Psoas muscle (tissue), 8 donors: ENCODE results near the gene ZFP36. TPM values are rescaled to one million over a fixed set of nuclear protein-coding genes. Genes with fewer than 3 reads are reported as not detected.
A peak's percentile ranks its signal among the peaks of the same experiment; 100 is the strongest.
"Not testable (repeated sequence)": the region's sequence is repeated elsewhere in the genome, so short reads cannot be mapped to it uniquely, and the experiment has no call there.

Source experiments
- ATAC-seq, 4 donors: fragments of 200-7000 bp; cut with Tn5 transposase; one replicate each; pipeline ENCODE4 v1.9.1; 2020; ENCODE audit warnings: moderate library complexity in 3 of 4, mild to moderate bottlenecking in 2 of 4
- DNase-seq, 2 donors: peaks; one replicate each; pipeline ENCODE4 v3.0.0-alpha.2; 2020
- H3K27ac ChIP-seq: fragments of 200-600 bp; one replicate; pipeline ENCODE4 v1.8.0; 2022
- H3K27me3 ChIP-seq, 3 donors: fragments of 200-600 bp in 1 of 3; one replicate each; pipeline versions ENCODE4 v1.6.1 to v1.8.0; 2013 to 2022; ENCODE audit warnings: low read length in 2 of 3, mild to moderate bottlenecking in 2 of 3, moderate library complexity in 1 of 3; ENCODE audit not compliant: insufficient read depth in 3 of 3
- H3K36me3 ChIP-seq, 2 donors: fragments of 200-600 bp in 1 of 2; one replicate each; pipeline versions ENCODE4 v1.6.1 to v1.8.0; 2013 to 2022; ENCODE audit warnings: low read depth in 1 of 2, mild to moderate bottlenecking in 1 of 2, moderate library complexity in 1 of 2; ENCODE audit not compliant: insufficient read depth in 1 of 2
- H3K4me1 ChIP-seq: fragments of 200-600 bp; one replicate; pipeline ENCODE4 v1.8.0; 2022
- H3K4me3 ChIP-seq: fragments of 200-600 bp; one replicate; pipeline ENCODE4 v1.8.0; 2022; ENCODE audit warnings: mild to moderate bottlenecking
- H3K9me3 ChIP-seq: fragments of 200-600 bp; one replicate; pipeline ENCODE4 v1.8.0; 2022
- CTCF ChIP-seq: fragments of 200-600 bp; IDR thresholded peaks from one replicate; pipeline ENCODE4 v1.8.0; 2022; ENCODE audit warnings: antibody characterized with exemption
- WGBS, 3 donors: extraction: QIAGEN DNeasy Blood & Tissue Kit; methylation state at CpG; one replicate each; pipeline versions ENCODE4 v1.1.6 to v1.1.7; 2013; 5-methylcytosine and 5-hydroxymethylcytosine counted together
- intact Hi-C, 2 donors: fragments of 100-400 bp; cut with DNase I; formaldehyde crosslinking; loops; one replicate each; pipeline versions ENCODE4 v1.11.0 to v1.14.2; 2022
- polyA plus RNA-seq, 3 donors: library from polyadenylated mRNA; stranded (reverse); fragments of 200-250 nt; gene quantifications; one replicate each; pipeline ENCODE4 v1.2.3, GENCODE V29; 2013
- total RNA-seq, 4 donors: library from RNA; stranded (reverse); fragmentation: NEBNext Ultra II Directional in 2 of 4; extraction: Animal tissue kit (Norgen Biotek cat#: 25700) in 2 of 4; gene quantifications; one replicate each; pipeline versions ENCODE4 v1.2.1 to v1.2.4, GENCODE V29; 2021 to 2023
- donor health status: healthy with polysubstance abuse.
- donor health status: DM: no; HTN: no; CAD: no; lungs with moderate emphysema.
- donor health status: Bipolar disorder and iron deficiency.
- donor health status: healthy.
- donor health status: DM: yes; HTN: yes; CAD: no.
- donor health status: DM: no; HTN: no; CAD: no.
- donor health status: DM: no; HTN: no; CAD: no.
- donor health status: DM: yes; HTN: yes; CAD: no.

The ZFP36 gene
- total and polyA plus RNA-seq, 7 donors: 32.1 to 391 (median 128) TPM

GRCh38 chr19:39372047-39372802, 34.4 kb upstream of the ZFP36 start:
- intact Hi-C loops: no loop called here
- WGBS, 3 donors: 27 to 34% (median 28%) methylated on average over 8 of the region's 8 CpGs

GRCh38 chr19:39372941-39373340, 33.7 kb upstream of the ZFP36 start:
- Histone ChIP-seq H3K4me3 (peak overlapping the region; percentile 3), H3K36me3 (peaks cover 13 to 82% of the 10 kb centered on the region in 2 donors), H3K27ac (peak overlapping the region; percentile 83), H3K4me1 (peaks cover 21% of the 10 kb centered on the region), H3K9me3 (no peaks in the 10 kb centered on the region), H3K27me3 (no peaks in the 10 kb centered on the region)
- DNase-seq (no peak), ATAC-seq (peak in 3 of 4 donors; percentile 27 to 48 (median 29))
- no peak for TF ChIP-seq CTCF
- whole genome bisulfite sequencing, 3 donors: 37 to 41% (median 39%) methylated on average over 2 of the region's 2 CpGs
- intact Hi-C loops: no loop called here

More at GRCh38 chr19:39372047-39372802, 34.4 kb upstream of the ZFP36 start:
- peak; percentile 87 to 92 (median 88) for ATAC-seq
- H3K27me3 ChIP-seq: no peaks in the 10 kb centered on the region
- DNase-seq: peak; percentile 84 to 87
- H3K9me3 ChIP-seq: no peaks in the 10 kb centered on the region
- peak overlapping the region; percentile 3 for H3K4me3 ChIP-seq
- TF ChIP-seq CTCF: no peak
- H3K4me1 ChIP-seq: peaks cover 21% of the 10 kb centered on the region
- peak overlapping the region; percentile 83 for H3K27ac ChIP-seq
- H3K36me3 ChIP-seq: peaks cover 12 to 79% of the 10 kb centered on the region in 2 donors

- no peak for DNase-seq
- TF ChIP-seq CTCF: no peak
- Histone ChIP-seq H3K27ac (no peak overlapping the region), H3K27me3 (no peaks in the 10 kb centered on the region), H3K9me3 (no peaks in the 10 kb centered on the region), H3K36me3 (peaks cover 23 to 82% of the 10 kb centered on the region in 2 donors), H3K4me1 (peaks cover 21% of the 10 kb centered on the region), H3K4me3 (no peak overlapping the region)
- intact Hi-C loops: no loop called here
- ATAC-seq: no peak
Observed at GRCh38 chr19:39375929-39376328, 30.7 kb upstream of the ZFP36 start.

GRCh38 chr19:39377373-39378362, 29.0 kb upstream of the ZFP36 start:
- DNase-seq (no peak), ATAC-seq (no peak)
- no peak for TF ChIP-seq CTCF
- Histone ChIP-seq H3K4me1 (peaks cover 10% of the 10 kb centered on the region), H3K4me3 (no peak overlapping the region), H3K27ac (no peak overlapping the region), H3K27me3 (no peaks in the 10 kb centered on the region), H3K9me3 (no peaks in the 10 kb centered on the region), H3K36me3 (peaks cover 27 to 91% of the 10 kb centered on the region in 2 donors)
- 79 to 88% (median 83%) methylated on average over 18 of the region's 18 CpGs for WGBS, 3 donors
- intact Hi-C loops: no loop called here

GRCh38 chr19:39379366-39379765, 27.3 kb upstream of the ZFP36 start:
- H3K4me1 ChIP-seq, H3K4me3 ChIP-seq, H3K27me3 ChIP-seq, H3K9me3 ChIP-seq, H3K27ac ChIP-seq, ATAC-seq, intact Hi-C loops, DNase-seq: not testable (repeated sequence)
- peaks cover 30 to 100% of the 10 kb centered on the region in 2 donors for H3K36me3 ChIP-seq
- 92 to 96% (median 94%) methylated on average over 4 of the region's 4 CpGs for WGBS, 3 donors
